22Rv1 (cell line): Measurements from ENCODE around the gene ATXN1.

Experiments used
- H3K27ac ChIP-seq: fragments of 450-650 bp; 2 replicates; pipeline ENCODE4 v1.5.1; 2017
- ZFX ChIP-seq: fragments of 450-650 bp; IDR thresholded peaks from 2 replicates; pipeline ENCODE4 v1.6.1; 2017; ENCODE audit warnings: antibody characterized with exemption, borderline replicate concordance
- TF ChIP-seq, protein P1 (sequence below): fragments of 450-650 bp; IDR thresholded peaks from 2 replicates; pipeline ENCODE4 v1.5.1; 2017; ENCODE audit warnings: mild to moderate bottlenecking

The ATXN1 gene

DNA sequence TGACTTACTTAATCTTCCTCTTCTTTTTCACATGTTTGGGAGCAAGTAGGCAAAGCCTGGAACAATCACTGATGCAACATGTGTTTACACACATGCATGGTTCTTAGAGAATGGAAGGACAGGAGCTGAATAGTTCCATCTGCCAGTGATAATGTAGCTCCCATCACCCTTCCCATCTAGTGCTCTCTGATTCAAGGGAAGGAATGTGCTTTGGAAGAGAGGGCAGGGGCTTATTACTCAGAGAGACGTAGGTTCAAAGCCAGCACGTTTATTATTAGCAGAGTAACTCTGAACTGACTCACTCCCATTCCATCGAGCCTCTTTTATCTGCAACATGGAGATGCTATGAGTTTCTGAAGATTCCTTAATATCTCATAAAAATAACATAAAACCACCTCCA, 311.0 kb downstream of the ATXN1 start:
- TF ChIP-seq, protein P1, sequence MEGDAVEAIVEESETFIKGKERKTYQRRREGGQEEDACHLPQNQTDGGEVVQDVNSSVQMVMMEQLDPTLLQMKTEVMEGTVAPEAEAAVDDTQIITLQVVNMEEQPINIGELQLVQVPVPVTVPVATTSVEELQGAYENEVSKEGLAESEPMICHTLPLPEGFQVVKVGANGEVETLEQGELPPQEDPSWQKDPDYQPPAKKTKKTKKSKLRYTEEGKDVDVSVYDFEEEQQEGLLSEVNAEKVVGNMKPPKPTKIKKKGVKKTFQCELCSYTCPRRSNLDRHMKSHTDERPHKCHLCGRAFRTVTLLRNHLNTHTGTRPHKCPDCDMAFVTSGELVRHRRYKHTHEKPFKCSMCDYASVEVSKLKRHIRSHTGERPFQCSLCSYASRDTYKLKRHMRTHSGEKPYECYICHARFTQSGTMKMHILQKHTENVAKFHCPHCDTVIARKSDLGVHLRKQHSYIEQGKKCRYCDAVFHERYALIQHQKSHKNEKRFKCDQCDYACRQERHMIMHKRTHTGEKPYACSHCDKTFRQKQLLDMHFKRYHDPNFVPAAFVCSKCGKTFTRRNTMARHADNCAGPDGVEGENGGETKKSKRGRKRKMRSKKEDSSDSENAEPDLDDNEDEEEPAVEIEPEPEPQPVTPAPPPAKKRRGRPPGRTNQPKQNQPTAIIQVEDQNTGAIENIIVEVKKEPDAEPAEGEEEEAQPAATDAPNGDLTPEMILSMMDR: no peak
- TF ChIP-seq ZFX: no peak
- H3K27ac ChIP-seq: no peak overlapping the region

DNA sequence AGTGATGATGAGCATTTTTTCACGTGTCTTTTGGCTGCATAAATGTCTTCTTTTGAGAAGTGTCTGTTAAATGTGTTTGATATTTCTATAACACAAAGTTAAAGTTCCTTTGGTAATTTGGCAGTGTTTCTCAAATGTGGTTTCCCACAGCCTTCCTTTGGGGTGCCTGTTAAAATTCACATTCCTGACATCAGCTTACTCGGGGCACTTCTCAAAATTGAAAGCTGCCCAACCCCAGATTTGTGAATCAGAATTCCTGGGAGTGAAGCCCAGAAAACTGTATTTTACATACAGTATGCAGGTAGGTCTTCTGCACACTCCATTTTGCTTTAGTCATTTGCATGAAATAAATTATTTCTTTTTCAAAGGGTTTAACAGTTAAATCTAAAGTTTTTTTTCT, 315.0 kb downstream of the ATXN1 start:
- no peak overlapping the region for H3K27ac ChIP-seq
- TF ChIP-seq, protein P1: no peak
- TF ChIP-seq ZFX: no peak

DNA sequence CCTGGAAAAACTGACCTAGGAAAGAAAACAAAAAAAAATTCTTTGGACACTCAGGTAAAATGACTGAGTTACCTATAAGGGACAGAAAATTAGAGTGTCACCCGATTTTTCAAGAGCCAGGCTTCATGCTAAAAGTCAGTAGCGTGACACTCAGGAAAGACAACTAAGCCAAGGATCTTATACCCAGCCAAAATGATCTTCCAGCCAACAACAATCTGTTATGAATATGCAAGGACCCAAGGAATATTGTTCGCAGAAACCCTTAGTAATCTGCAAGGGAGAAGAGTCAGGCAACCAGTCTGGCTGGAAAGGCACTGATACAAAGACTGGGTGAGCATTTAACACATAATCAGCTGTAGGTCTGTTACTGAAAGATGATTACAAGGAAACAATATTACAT, 319.2 kb downstream of the ATXN1 start:
- TF ChIP-seq, protein P1: no peak
- no peak for TF ChIP-seq ZFX
- H3K27ac ChIP-seq: no peak overlapping the region

DNA sequence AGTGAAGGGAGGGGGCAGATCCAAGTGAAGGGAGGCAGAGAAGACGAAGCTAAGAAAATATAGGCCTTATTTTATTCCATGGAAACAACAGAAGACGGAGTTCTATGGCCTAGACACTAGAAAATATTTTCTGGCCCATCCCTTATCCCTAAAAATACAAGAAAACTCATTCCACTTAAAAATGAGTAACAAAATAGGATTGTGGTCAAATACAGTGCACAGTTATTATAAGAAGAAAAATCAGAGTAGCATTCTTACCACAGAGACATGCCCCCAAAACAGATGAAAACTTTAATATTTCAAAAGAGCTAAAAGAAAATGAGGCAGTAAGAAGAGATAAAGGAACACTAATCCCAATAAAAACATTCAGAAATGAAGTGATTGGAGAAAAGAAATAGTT, 320.0 kb downstream of the ATXN1 start:
- no peak for TF ChIP-seq ZFX
- no peak overlapping the region for H3K27ac ChIP-seq

DNA sequence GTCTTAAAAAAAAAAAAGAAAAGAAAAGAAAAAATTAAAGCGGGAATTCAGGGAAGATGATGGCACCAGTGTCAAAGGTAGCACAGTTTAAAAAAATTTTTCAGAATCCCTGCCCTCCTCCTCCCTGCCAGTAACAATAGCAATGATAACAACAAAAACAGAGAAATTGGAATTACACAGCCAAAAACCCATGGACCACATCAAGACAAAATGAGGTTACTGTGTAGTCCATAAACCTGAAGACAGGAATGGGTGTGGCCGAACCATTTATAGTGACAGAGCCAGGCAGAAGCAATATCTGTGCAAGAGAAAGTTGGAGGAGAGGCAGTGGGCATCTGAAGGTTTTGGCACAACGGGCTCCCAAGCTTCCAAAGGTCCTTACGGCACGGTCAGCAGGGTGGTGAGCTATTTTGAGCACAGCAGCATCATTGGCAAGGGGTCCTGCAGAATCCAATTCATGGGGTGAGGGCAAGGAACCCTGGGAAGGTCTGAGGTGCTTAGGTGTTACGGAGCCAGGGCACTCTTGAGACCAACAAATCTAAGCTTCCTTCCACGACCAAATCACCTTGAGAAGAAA, 320.5 kb downstream of the ATXN1 start:
- TF ChIP-seq, protein P1: no peak
- TF ChIP-seq ZFX: no peak
- no peak overlapping the region for H3K27ac ChIP-seq

DNA sequence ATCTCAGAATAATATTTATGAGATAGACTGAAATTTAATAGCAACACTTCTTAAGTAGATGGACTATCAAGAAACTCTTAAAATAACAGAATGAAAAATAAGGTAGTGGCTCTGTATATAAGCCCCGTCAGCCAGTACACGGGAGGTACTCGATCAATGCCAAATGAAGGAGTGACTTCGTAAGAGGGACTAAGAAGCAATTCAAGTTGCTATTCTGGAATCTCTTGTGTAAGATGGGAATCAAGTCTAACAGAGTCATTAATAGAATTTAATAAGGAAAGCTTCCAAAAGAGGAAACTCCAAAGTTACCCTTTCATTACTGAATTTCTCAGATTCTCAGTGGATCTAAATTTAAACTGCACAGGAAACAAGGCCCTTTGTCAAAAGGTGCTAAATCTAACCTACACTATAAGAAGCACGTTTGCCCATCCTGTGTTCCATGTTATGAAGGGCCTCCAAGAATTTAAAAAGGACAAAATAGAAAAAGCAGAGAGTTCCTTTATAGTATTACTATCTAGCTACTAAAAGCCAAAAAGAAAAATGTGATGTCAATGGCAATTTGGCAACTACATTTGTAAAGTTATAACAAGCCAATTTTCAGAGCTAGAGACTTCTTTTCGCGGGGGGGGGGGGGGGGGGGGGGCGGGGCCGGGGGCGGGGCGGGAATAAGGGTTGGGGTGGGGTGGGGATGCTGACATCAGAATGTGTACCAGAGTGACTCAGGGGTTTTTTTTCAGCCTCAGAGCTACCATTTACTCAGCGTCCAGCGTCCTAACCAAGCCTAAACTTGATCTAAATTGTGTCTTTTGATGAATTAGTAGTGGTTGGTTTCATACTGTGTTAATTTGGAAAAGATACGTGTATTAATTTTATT, 322.3 kb downstream of the ATXN1 start:
- TF ChIP-seq ZFX: no peak
- TF ChIP-seq, protein P1: no peak
- no peak overlapping the region for H3K27ac ChIP-seq

DNA sequence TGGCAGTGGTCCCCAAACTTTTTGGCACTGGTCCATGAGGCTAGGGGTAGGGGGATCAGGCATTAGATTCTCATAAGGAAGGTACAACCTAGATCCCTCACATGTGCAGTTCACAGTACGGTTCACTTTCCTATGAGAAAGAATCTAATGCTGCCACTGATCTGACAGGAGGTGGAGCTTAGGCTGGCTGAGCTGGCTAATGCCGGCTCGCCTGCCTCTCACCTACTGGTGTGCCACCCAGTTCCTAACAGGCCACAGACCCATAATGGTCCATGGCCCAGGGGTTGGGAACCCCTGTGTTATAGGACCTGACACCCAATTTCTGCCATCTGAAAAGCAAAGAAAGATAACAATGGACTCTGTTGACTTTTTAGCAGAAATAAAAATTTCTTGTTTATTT, 323.3 kb downstream of the ATXN1 start:
- TF ChIP-seq, protein P1: no peak
- TF ChIP-seq ZFX: no peak
- no peak overlapping the region for H3K27ac ChIP-seq
